Activated CD4-positive, alpha-beta memory T cell treated with anti-CD3 and anti-CD28 coated beads for 36 hours (primary cell): ENCODE measurements around the gene SLC32A1. TPM values are rescaled to one million over a fixed set of nuclear protein-coding genes. Genes with fewer than 3 reads are reported as not detected.
A peak's percentile ranks its signal among the peaks of the same experiment; 100 is the strongest.

Source experiments
- CTCF ChIA-PET: fragments of 350-600 bp; sonication (Branson Sonifier 250); formaldehyde crosslinking; loops from one replicate; lab custom pipeline; 2021; ENCODE audit warnings: antibody characterized with exemption, inconsistent platforms; lab: Charles Lee
- POLR2A ChIA-PET: fragments of 350-600 bp; sonication (Branson Sonifier 250); formaldehyde crosslinking; loops from one replicate; lab custom pipeline; 2021; ENCODE audit warnings: antibody characterized with exemption; lab: Charles Lee
- DNase-seq: peaks from one replicate; pipeline ENCODE4 v3.0.0-alpha.2; 2020
- H3K27ac Mint-ChIP-seq: one replicate; pipeline ENCODE4 v1.8.0; 2021; ENCODE audit warnings: mixed read lengths
- H3K27me3 Mint-ChIP-seq: one replicate; pipeline ENCODE4 v1.8.0; 2021; ENCODE audit warnings: mixed read lengths
- H3K36me3 Mint-ChIP-seq: one replicate; pipeline ENCODE4 v1.8.0; 2021; ENCODE audit warnings: mixed read lengths
- H3K4me1 Mint-ChIP-seq: one replicate; pipeline ENCODE4 v1.8.0; 2021; ENCODE audit warnings: low read depth, mixed read lengths
- H3K4me3 Mint-ChIP-seq: one replicate; pipeline ENCODE4 v1.8.0; 2021; ENCODE audit warnings: mild to moderate bottlenecking, mixed read lengths
- H3K9me3 Mint-ChIP-seq: one replicate; pipeline ENCODE4 v1.8.0; 2021; ENCODE audit warnings: mixed read lengths
- intact Hi-C: fragments of 100-400 bp; cut with micrococcal nuclease; formaldehyde crosslinking; loops from one replicate; pipeline ENCODE4 v1.15.1; 2023
- total RNA-seq, 2 experiments: library from RNA; stranded (reverse); gene quantifications; one replicate each; pipeline ENCODE4 v1.2.3, GENCODE V29; 2021

Gene SLC32A1
- total RNA-seq, 2 experiments from 2014 or later: not detected

DNA sequence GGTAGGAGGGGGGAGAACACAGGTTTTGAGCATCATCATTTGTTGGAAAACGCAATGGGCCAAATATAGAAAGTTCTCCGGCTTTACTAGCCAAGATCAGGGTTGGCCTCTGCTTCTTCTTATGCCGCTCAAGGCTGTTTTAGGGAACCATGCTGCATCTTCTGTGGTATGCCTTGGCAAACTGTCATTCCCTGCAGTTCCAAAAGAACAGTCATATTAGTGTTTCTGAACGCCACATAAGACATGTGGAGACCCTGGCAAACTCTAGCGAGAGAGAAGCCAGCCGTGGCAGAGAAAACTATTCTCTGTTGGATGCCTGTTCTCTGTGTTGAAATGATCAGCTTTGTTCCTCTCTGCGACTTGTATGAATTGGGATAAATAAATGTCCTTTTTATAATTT, 34.8 kb downstream of the SLC32A1 start:
- intact Hi-C loops: no loop called here
- Mint-ChIP-seq H3K27me3 (no peaks in the 10 kb centered on the region), H3K4me3 (no peak overlapping the region), H3K9me3 (no peaks in the 10 kb centered on the region), H3K36me3 (peaks cover 55% of the 10 kb centered on the region), H3K4me1 (peaks cover 19% of the 10 kb centered on the region), H3K27ac (no peak overlapping the region)
- CTCF ChIA-PET: interaction anchor here (0.7 to 1.4 kb wide), 2 partner anchors 33 to 209 kb away, joined by 3 to 4 read pairs; no protein-coding TSS in a partner anchor
- POLR2A ChIA-PET: no interaction called here
- DNase-seq: no peak

- no peak for DNase-seq
- ChIA-PET POLR2A (no interaction called here), CTCF (interaction anchor here (1.2 to 1.6 kb wide), 2 partner anchors 10 to 29 kb away, joined by 3 to 14 read pairs; no protein-coding TSS in a partner anchor)
Measured at GRCh38 chr20:38760978-38761377, 36.7 kb downstream of the SLC32A1 start.

DNA sequence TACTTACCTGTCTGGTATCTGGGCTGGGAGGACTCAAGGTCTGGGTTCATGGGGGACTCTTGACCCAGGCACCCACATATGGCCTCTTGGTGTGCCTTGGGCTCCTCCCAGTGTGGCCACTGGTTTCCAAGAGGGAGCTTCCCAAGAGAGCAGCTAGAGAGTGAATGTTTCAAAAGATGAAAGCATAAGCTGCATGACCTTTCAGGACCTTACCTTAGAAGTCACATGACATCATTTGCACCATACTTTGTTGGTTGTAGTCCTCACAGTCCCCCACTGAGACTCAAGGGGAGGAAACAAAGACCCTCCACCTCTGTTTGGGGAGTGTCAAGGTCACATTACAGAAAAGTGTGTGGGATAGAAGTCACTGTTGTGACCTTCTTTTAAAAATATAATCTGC, 37.9 kb downstream of the SLC32A1 start:
- ChIA-PET POLR2A (no interaction called here), CTCF (interaction anchor here (1.2 to 1.6 kb wide), 2 partner anchors 11 to 28 kb away, joined by 3 to 14 read pairs; no protein-coding TSS in a partner anchor)
- H3K36me3 Mint-ChIP-seq: peaks cover 54% of the 10 kb centered on the region

More at GRCh38 chr20:38760978-38761377, 36.7 kb downstream of the SLC32A1 start:
- Mint-ChIP-seq H3K4me3 (no peak overlapping the region), H3K27ac (no peak overlapping the region), H3K9me3 (no peaks in the 10 kb centered on the region), H3K27me3 (no peaks in the 10 kb centered on the region), H3K4me1 (peaks cover 26% of the 10 kb centered on the region), H3K36me3 (peaks cover 56% of the 10 kb centered on the region)
- intact Hi-C loops: no loop called here

DNA sequence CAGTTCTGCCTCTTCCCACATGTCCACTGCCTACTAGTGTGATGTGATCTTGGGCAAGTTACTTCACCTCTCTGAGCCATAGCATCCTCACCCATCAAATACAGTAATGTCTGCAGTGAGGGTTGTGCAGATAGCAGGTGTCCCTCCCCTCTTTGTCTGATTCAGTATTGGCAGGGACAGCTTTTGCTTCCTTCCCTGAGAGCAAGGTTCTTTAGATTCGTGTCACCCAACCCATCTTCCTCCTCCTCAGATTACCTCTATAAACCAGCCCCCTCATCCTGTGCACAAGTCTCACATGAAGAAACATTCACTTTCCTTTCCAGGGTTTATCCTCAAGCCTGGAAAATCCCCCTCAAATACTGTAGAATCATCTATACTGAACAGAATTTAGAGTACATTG, 39.3 kb downstream of the SLC32A1 start:
- no peak for DNase-seq
- ChIA-PET POLR2A (interaction anchor here (1.3 kb wide), 1 partner anchor 12 kb away, joined by 3 read pairs; no protein-coding TSS in a partner anchor), CTCF (interaction anchor here (5.6 kb wide), 1 partner anchor 13 kb away, joined by 40 read pairs; the partner anchor contains the start of gene ACTR5)
- H3K27me3 Mint-ChIP-seq: no peaks in the 10 kb centered on the region
- no peak overlapping the region for H3K4me3 Mint-ChIP-seq
- intact Hi-C loops: no loop called here
- H3K9me3 Mint-ChIP-seq: no peaks in the 10 kb centered on the region
- H3K27ac Mint-ChIP-seq: no peak overlapping the region
- peaks cover 56% of the 10 kb centered on the region for H3K36me3 Mint-ChIP-seq
- H3K4me1 Mint-ChIP-seq: peaks cover 26% of the 10 kb centered on the region

More for the DNA sequence above, 37.9 kb downstream of the SLC32A1 start:
- H3K27me3 Mint-ChIP-seq: no peaks in the 10 kb centered on the region
- no peak for DNase-seq
- intact Hi-C loops: no loop called here
- peak overlapping the region; percentile 24 for H3K27ac Mint-ChIP-seq
- H3K4me3 Mint-ChIP-seq: no peak overlapping the region
- H3K9me3 Mint-ChIP-seq: no peaks in the 10 kb centered on the region
- peaks cover 26% of the 10 kb centered on the region for H3K4me1 Mint-ChIP-seq

- ChIA-PET POLR2A (interaction anchor here (1.1 kb wide), 1 partner anchor 44 kb away, joined by 3 read pairs; no protein-coding TSS in a partner anchor), CTCF (interaction anchor here (0.7 to 5.6 kb wide), 5 partner anchors 9 to 128 kb away, joined by 3 to 40 read pairs (median 6); partner anchors contain the start of genes ACTR5 and PPP1R16B)
- peak overlapping the region; percentile 71 for H3K27ac Mint-ChIP-seq
- intact Hi-C loops: loop anchor here (1.0 kb wide), 2 partner anchors 16 to 41 kb away; partner anchors contain the start of genes ACTR5 and PPP1R16B
- DNase-seq: peak; percentile 79
- no peaks in the 10 kb centered on the region for H3K9me3 Mint-ChIP-seq
- H3K36me3 Mint-ChIP-seq: peaks cover 58% of the 10 kb centered on the region
- H3K27me3 Mint-ChIP-seq: no peaks in the 10 kb centered on the region
- H3K4me1 Mint-ChIP-seq: peaks cover 26% of the 10 kb centered on the region
- no peak overlapping the region for H3K4me3 Mint-ChIP-seq
Measured at GRCh38 chr20:38764567-38765318, 40.5 kb downstream of the SLC32A1 start.

DNA sequence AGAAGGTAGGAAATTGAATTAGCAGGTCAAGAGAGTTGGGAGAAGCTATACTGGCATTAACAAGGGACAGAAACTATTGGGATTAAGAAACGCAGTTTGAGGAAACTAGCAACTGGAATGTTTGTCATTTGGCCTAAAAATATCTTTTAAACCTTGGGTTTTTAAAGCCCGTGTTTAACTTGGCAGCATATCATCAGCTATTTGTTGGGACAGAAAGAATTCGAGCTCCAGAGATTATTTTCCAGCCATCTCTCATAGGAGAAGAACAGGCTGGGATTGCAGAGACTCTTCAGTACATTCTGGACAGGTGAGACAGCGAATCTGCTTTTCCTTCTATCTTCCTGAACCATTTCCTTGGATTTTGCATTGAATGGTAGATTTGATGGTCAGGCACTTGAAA, 41.8 kb downstream of the SLC32A1 start:
- H3K27me3 Mint-ChIP-seq: no peaks in the 10 kb centered on the region
- DNase-seq: no peak
- peaks cover 26% of the 10 kb centered on the region for H3K4me1 Mint-ChIP-seq
- H3K36me3 Mint-ChIP-seq: peaks cover 50% of the 10 kb centered on the region
- intact Hi-C loops: no loop called here
- no peaks in the 10 kb centered on the region for H3K9me3 Mint-ChIP-seq
- CTCF ChIA-PET: interaction anchor here (0.6 to 5.6 kb wide), 2 partner anchors 15 to 103 kb away, joined by 3 to 40 read pairs; partner anchors contain the start of gene ACTR5
- no peak overlapping the region for H3K4me3 Mint-ChIP-seq
- no peak overlapping the region for H3K27ac Mint-ChIP-seq
- POLR2A ChIA-PET: no interaction called here

GRCh38 chr20:38769376-38770295, 45.4 kb downstream of the SLC32A1 start:
- ChIA-PET CTCF (interaction anchor here (5.6 kb wide), 1 partner anchor 19 kb away, joined by 40 read pairs; the partner anchor contains the start of gene ACTR5), POLR2A (interaction anchor here (0.6 kb wide), 1 partner anchor 192 kb away, joined by 3 read pairs; no protein-coding TSS in a partner anchor)
- Mint-ChIP-seq H3K4me1 (peaks cover 7% of the 10 kb centered on the region), H3K27me3 (no peaks in the 10 kb centered on the region), H3K9me3 (peaks cover 9% of the 10 kb centered on the region), H3K36me3 (peaks cover 62% of the 10 kb centered on the region), H3K27ac (no peak overlapping the region), H3K4me3 (no peak overlapping the region)
- intact Hi-C loops: no loop called here
- DNase-seq: no peak

DNA sequence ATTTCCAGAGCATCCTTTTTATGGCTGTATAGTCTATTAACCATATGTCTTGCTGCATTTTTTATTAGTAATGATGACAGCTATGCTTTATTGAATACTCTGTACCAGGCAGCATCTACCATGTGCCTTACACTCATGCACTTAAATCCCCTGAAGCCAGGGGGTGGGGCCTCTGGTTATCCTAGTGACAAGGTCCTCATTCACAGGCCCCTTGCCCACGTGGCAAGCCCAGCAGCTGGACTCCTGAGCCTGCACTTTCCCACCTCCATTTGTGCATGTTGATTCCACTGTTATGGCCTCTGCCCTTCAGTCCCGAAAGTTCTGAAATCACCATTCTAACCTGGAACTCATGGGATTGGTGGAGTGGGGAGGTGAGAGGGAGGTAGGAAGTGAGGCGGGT, 46.3 kb downstream of the SLC32A1 start:
- Mint-ChIP-seq H3K36me3 (peaks cover 61% of the 10 kb centered on the region), H3K4me3 (no peak overlapping the region), H3K27me3 (no peaks in the 10 kb centered on the region), H3K27ac (no peak overlapping the region), H3K9me3 (peaks cover 9% of the 10 kb centered on the region), H3K4me1 (no peaks in the 10 kb centered on the region)
- ChIA-PET POLR2A (no interaction called here), CTCF (interaction anchor here (1.0 kb wide), 1 partner anchor 42 kb away, joined by 3 read pairs; no protein-coding TSS in a partner anchor)
- intact Hi-C loops: no loop called here
- DNase-seq: no peak

DNA sequence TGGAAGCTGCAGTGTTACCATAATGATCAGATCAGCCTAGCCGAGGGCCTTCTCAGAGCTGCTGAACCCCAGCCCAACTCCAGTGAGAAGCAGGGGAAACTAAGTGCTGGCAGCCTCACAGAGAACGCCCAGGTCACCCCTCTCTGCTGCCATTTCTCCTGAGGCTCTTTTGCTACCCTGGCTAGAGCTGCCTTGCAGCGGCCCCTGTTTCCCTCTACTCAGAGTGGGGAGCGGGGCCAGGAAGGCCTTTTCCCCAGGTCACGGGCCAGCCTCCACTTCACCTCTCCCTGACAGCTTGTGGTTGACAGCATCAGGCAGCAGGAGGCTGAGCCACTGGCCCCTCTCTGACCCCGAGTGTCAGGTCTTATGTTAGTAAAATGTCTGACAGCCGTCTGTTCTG, 46.7 kb downstream of the SLC32A1 start:
- CTCF ChIA-PET: interaction anchor here (1.0 kb wide), 1 partner anchor 42 kb away, joined by 3 read pairs; no protein-coding TSS in a partner anchor

DNA sequence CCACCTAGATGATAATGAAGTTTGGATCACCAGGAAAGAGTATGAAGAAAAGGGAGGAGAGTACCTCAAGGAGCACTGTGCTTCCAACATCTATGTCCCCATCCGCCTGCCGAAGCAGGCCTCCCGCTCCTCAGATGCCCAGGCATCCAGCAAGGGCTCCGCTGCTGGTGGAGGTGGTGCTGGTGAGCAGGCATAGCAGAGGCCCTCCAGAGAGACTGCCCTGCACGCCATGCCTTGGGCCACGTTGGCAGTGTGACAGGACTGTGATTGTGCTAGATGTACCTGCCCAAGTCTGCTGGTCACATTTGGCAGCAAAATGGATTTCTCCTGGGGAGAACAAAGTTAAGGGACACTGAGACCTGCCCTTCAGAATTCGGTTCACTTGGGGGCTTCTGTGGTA, 47.3 kb downstream of the SLC32A1 start:
- peaks cover 56% of the 10 kb centered on the region for H3K36me3 Mint-ChIP-seq
- POLR2A ChIA-PET: no interaction called here
- no peak overlapping the region for H3K4me3 Mint-ChIP-seq

More for the DNA sequence above, 46.7 kb downstream of the SLC32A1 start:
- DNase-seq: no peak
- POLR2A ChIA-PET: no interaction called here
- peaks cover 57% of the 10 kb centered on the region for H3K36me3 Mint-ChIP-seq
- no peak overlapping the region for H3K27ac Mint-ChIP-seq
- H3K4me3 Mint-ChIP-seq: no peak overlapping the region
- no peaks in the 10 kb centered on the region for H3K27me3 Mint-ChIP-seq
- H3K9me3 Mint-ChIP-seq: peaks cover 9% of the 10 kb centered on the region
- no peaks in the 10 kb centered on the region for H3K4me1 Mint-ChIP-seq
- intact Hi-C loops: no loop called here

DNA sequence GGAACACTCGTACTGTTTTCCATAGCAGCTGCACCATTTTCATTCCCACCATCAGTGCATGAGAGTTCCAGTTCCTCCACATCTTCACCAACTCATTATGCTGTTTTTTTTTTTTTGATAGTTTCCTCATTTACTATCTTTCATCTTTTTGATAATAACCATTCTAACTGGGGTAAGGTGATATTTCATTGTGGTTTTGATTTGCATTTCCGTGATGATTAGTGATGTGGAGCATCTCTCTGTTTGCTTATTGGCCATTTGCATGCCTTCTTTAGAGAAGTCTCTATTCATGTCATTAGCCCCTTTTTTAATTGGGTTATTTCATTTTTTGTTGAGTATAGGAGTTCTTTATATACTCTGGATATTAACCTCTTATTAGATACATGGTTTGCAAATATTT, 49.9 kb downstream of the SLC32A1 start:
- intact Hi-C loops: no loop called here
- Mint-ChIP-seq H3K4me3 (no peak overlapping the region), H3K27me3 (no peaks in the 10 kb centered on the region), H3K36me3 (peaks cover 43% of the 10 kb centered on the region), H3K27ac (no peak overlapping the region), H3K4me1 (peaks cover under 1% of the 10 kb centered on the region), H3K9me3 (peaks cover 9% of the 10 kb centered on the region)
- ChIA-PET CTCF (no interaction called here), POLR2A (no interaction called here)
- DNase-seq: no peak

More for the DNA sequence above, 47.3 kb downstream of the SLC32A1 start:
- Mint-ChIP-seq H3K27ac (no peak overlapping the region), H3K9me3 (peaks cover 9% of the 10 kb centered on the region), H3K4me1 (no peaks in the 10 kb centered on the region), H3K27me3 (no peaks in the 10 kb centered on the region)
- no peak for DNase-seq
- CTCF ChIA-PET: no interaction called here
- intact Hi-C loops: no loop called here
